ENCODE results near the gene CACNA1H.
"Not testable (repeated sequence)": the region's sequence is repeated elsewhere in the genome, so short reads cannot be mapped to it uniquely, and the experiment has no call there.

DNA sequence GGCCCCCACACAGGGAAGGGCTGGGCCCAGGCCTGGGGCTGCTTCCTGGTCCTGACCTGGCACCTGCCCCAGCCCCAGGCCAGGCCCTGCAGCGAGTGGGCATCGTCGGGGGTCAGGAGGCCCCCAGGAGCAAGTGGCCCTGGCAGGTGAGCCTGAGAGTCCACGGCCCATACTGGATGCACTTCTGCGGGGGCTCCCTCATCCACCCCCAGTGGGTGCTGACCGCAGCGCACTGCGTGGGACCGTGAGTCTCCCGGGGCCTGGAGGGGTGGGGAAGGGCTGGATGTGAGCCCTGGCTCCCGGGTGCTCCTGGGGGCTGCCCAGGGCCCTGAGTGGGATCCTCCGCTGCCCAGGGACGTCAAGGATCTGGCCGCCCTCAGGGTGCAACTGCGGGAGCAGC, 88.2 kb downstream of the CACNA1H start:
- TF ChIP-seq, protein P1, sequence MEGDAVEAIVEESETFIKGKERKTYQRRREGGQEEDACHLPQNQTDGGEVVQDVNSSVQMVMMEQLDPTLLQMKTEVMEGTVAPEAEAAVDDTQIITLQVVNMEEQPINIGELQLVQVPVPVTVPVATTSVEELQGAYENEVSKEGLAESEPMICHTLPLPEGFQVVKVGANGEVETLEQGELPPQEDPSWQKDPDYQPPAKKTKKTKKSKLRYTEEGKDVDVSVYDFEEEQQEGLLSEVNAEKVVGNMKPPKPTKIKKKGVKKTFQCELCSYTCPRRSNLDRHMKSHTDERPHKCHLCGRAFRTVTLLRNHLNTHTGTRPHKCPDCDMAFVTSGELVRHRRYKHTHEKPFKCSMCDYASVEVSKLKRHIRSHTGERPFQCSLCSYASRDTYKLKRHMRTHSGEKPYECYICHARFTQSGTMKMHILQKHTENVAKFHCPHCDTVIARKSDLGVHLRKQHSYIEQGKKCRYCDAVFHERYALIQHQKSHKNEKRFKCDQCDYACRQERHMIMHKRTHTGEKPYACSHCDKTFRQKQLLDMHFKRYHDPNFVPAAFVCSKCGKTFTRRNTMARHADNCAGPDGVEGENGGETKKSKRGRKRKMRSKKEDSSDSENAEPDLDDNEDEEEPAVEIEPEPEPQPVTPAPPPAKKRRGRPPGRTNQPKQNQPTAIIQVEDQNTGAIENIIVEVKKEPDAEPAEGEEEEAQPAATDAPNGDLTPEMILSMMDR (IDR thresholded peaks at IDR 0.05), result not testable (repeated sequence)
- TF ChIP-seq POLR2A (IDR thresholded peaks at IDR 0.05), result not testable (repeated sequence)

Data from heart left ventricle (tissue), 13 donors.